Pancreas (tissue), 10 donors: ENCODE data around the gene SECISBP2. TPM values are rescaled to one million over a fixed set of nuclear protein-coding genes. Genes with fewer than 3 reads are reported as not detected.

Source experiments
- ATAC-seq, 4 donors: fragments of 200-7000 bp; cut with Tn5 transposase; one replicate each; pipeline versions ENCODE4 v1.8.0 to v1.9.1; 2020; ENCODE audit warnings: mild to moderate bottlenecking in 4 of 4, moderate library complexity in 4 of 4
- DNase-seq, 6 donors: peaks; one replicate each; pipeline ENCODE4 v3.0.0-alpha.2; 2020
- FAIRE-seq: peaks from 2 replicates; lab custom pipeline; 2012; peaks lifted over from hg19 to GRCh38; lab: Jason Lieb, UNC
- H3K27ac ChIP-seq, 4 donors: fragments of 200-600 bp; sonication (generic); 1 replicate in 3 of 4; 2 replicates in 1 of 4; pipeline versions ENCODE4 v1.5.0 to v1.8.0; 2020
- H3K27me3 ChIP-seq, 4 donors: fragments of 200-600 bp; one replicate each; pipeline ENCODE4 v1.8.0; 2021
- H3K36me3 ChIP-seq, 3 donors: fragments of 200-600 bp; sonication (generic) in 1 of 3; one replicate each; pipeline versions ENCODE4 v1.5.0 to v1.8.0; 2020 to 2021
- H3K4me1 ChIP-seq, 3 donors: fragments of 200-600 bp; one replicate each; pipeline ENCODE4 v1.8.0; 2021
- H3K4me3 ChIP-seq, 4 donors: fragments of 200-600 bp; sonication (generic) in 2 of 4; one replicate each; pipeline versions ENCODE4 v1.5.0 to v1.8.0; 2020 to 2021
- H3K9me3 ChIP-seq, 4 donors: fragments of 200-600 bp; one replicate each; pipeline ENCODE4 v1.8.0; 2021
- WGBS, 2 donors: extraction: QIAGEN DNeasy Blood & Tissue Kit; methylation state at CpG; one replicate each; pipeline ENCODE4 v1.1.7; 2013; 5-methylcytosine and 5-hydroxymethylcytosine counted together
- intact Hi-C, 3 donors: fragments of 100-400 bp; cut with DNase I; formaldehyde crosslinking; loops; one replicate each; pipeline versions ENCODE4 v1.11.1 to v1.14.2; 2022
- polyA plus RNA-seq, 2 donors: library from polyadenylated mRNA; stranded (reverse); fragments of 200-250 nt; gene quantifications; one replicate each; pipeline ENCODE4 v1.2.3, GENCODE V29; 2013
- total RNA-seq, 6 donors: library from RNA; stranded (reverse); fragmentation: NEBNext Ultra II Directional in 4 of 6; extraction: Animal tissue kit (Norgen Biotek cat#: 25700) in 4 of 6; gene quantifications; one replicate each; pipeline versions ENCODE4 v1.2.1 to v1.2.4, GENCODE V29; 2021 to 2023
- TF ChIP-seq, protein P1 (sequence below), 4 donors: fragments of 200-600 bp; sonication (generic) in 3 of 4; IDR thresholded peaks; one replicate each; pipeline versions ENCODE4 v1.5.0 to v1.8.0; 2021; ENCODE audit warnings: antibody characterized with exemption in 4 of 4
- donor health status: healthy with polysubstance abuse.
- donor health status: DM: no; HTN: no; CAD: no; lungs with moderate emphysema.
- donor health status: DM: no; HTN: no; CAD: no.
- donor health status: control.
- donor health status: control.
- donor health status: Bipolar disorder and iron deficiency.
- donor health status: DM: yes; HTN: yes; CAD: no.
- donor health status: DM: no; HTN: no; CAD: no.
- donor health status: DM: no; HTN: no; CAD: no.
- donor health status: DM: yes; HTN: yes; CAD: no.

Gene SECISBP2
- total and polyA plus RNA-seq, 8 donors = 23.4 to 41.1 (median 29.6) TPM

DNA sequence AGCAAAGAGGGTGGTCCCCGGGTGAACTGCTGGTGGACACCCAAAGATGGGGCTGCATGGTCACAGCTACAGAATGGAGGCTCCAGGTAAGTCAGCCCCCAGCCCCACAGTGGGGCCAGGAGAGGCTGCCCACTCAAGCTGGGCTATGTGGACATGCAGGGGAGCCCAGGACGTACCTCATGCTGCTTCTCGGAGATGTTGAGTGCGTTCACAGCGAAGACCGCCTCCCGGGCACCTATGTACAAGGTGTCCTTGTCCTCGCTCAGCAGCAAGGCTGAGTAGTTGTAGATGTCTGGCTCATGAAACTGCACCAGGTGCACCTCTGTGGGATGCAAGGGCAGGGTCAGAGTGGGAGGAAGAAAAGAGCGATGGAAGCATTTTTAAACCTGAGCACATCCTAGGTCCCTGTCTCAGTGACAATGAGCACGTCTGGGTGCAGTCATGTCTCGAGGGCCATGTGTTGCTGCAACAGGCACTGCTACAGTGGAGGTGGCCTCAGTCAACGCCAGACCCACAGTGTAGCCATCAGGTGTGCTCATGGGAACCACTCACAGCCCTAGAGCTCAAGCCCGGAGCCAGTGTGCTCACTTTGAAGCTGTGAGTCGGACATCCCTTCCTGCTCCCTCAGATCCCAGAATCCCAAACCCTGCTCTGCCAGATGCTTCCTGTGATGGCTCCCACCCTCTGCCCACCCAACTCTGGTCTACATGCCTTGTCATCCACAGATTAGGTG, 84.6 kb downstream of the SECISBP2 start:
- Histone ChIP-seq H3K27me3 (no peaks in the 10 kb centered on the region), H3K9me3 (no peaks in the 10 kb centered on the region), H3K27ac (no peak overlapping the region), H3K4me1 (no peaks in the 10 kb centered on the region), H3K4me3 (no peak overlapping the region), H3K36me3 (peaks cover 0 to 12% (median 0%) of the 10 kb centered on the region in 3 donors)
- TF ChIP-seq, protein P1, sequence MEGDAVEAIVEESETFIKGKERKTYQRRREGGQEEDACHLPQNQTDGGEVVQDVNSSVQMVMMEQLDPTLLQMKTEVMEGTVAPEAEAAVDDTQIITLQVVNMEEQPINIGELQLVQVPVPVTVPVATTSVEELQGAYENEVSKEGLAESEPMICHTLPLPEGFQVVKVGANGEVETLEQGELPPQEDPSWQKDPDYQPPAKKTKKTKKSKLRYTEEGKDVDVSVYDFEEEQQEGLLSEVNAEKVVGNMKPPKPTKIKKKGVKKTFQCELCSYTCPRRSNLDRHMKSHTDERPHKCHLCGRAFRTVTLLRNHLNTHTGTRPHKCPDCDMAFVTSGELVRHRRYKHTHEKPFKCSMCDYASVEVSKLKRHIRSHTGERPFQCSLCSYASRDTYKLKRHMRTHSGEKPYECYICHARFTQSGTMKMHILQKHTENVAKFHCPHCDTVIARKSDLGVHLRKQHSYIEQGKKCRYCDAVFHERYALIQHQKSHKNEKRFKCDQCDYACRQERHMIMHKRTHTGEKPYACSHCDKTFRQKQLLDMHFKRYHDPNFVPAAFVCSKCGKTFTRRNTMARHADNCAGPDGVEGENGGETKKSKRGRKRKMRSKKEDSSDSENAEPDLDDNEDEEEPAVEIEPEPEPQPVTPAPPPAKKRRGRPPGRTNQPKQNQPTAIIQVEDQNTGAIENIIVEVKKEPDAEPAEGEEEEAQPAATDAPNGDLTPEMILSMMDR (IDR thresholded peaks at IDR 0.05) = no peak
- DNase-seq = no peak
- no peak for FAIRE-seq
- intact Hi-C loops = loop anchor here in 1 of 3 donors (10.0 kb wide), 1 partner anchor 142 kb away; no protein-coding TSS in a partner anchor
- WGBS, 2 donors = 92 to 95% methylated on average over 14 of the region's 14 CpGs
- no peak for ATAC-seq

DNA sequence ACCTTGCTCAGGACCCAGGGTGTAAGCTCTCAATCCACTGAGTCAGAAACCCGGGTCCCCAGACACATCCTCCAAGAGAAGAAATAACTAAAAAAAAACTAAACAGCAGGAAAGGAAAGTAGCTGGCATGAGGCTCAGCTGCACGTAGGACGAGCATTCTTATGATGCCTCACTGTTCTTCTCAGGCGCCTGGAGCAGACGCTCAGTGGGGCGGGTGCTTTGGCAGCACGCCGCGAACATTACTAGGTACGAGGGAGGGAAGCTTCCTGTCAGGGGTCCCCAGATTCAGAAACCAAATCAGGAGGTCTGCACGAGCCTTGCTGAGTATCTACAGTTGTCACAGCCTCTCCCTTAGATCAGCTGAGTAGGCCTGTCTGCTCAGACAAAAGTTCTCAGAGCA, 85.8 kb downstream of the SECISBP2 start:
- DNase-seq = no peak
- ATAC-seq = no peak

DNA sequence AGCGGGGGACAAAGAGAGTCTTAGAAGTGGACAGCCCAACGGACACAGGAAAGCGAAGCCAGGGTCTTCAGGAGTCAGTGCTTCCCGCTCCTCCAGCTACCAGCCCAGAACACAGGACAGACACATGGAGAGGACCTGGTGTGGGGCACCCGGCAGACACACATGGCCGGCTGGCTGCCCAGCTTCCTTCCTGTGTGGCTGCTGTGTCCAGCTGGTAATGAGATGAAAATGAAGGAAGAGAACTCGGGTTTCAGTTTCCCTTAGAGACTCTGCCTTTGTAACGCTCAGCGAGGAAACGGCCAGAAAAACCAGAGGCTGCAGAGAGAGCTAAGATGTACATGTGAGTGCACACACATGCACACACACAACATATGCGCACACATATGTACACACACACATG, 87.5 kb downstream of the SECISBP2 start:
- no peaks in the 10 kb centered on the region for H3K27me3 ChIP-seq
- peak in 2 of 4 donors; percentile 61 to 77 for ATAC-seq
- TF ChIP-seq, protein P1 (IDR thresholded peaks at IDR 0.05) = no peak
- DNase-seq = peak in 1 of 6 donors; percentile 30
- no peaks in the 10 kb centered on the region for H3K4me1 ChIP-seq
- WGBS, 2 donors = 84 to 88% methylated on average over 11 of the region's 11 CpGs
- intact Hi-C loops = loop anchor here in 1 of 3 donors (10.0 kb wide), 1 partner anchor 139 kb away; no protein-coding TSS in a partner anchor
- no peak overlapping the region for H3K27ac ChIP-seq
- peaks cover 0 to 12% (median 0%) of the 10 kb centered on the region in 3 donors for H3K36me3 ChIP-seq
- H3K4me3 ChIP-seq = no peak overlapping the region
- no peak for FAIRE-seq
- H3K9me3 ChIP-seq = no peaks in the 10 kb centered on the region

More for the DNA sequence above, 85.8 kb downstream of the SECISBP2 start:
- Histone ChIP-seq H3K4me1 (no peaks in the 10 kb centered on the region), H3K36me3 (peaks cover 0 to 12% (median 0%) of the 10 kb centered on the region in 3 donors), H3K27me3 (no peaks in the 10 kb centered on the region), H3K9me3 (no peaks in the 10 kb centered on the region), H3K4me3 (no peak overlapping the region), H3K27ac (no peak overlapping the region)
- intact Hi-C loops = loop anchor here in 1 of 3 donors (10.0 kb wide), 1 partner anchor 141 kb away; no protein-coding TSS in a partner anchor
- TF ChIP-seq, protein P1 (IDR thresholded peaks at IDR 0.05) = no peak
- no peak for FAIRE-seq
- 95 to 97% methylated on average over 11 of the region's 11 CpGs for WGBS, 2 donors

DNA sequence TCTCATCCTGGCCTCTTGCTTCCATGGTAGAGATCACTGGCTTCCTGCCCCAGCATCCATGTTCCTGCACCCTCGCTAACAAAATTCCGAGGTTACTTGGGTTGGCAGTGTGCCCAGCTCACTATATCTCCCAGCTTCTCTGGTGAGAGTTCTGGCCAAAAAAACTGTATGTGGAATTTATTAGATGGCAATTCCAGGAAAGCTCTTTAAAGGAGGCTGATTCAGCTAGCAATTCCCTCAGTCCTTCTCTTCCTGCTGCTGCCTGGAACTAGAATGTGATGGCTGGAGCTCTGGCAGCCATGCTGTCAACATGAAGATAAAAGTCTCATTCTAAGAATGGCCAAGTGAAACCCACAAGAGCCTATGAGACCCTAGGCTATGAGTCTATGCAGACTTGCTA, 88.8 kb downstream of the SECISBP2 start:
- no peak for ATAC-seq
- WGBS, 2 donors = 21 to 36% methylated on average over 2 of the region's 2 CpGs
- Histone ChIP-seq H3K27me3 (no peaks in the 10 kb centered on the region), H3K27ac (no peak overlapping the region), H3K9me3 (no peaks in the 10 kb centered on the region), H3K4me1 (no peaks in the 10 kb centered on the region), H3K4me3 (no peak overlapping the region), H3K36me3 (peaks cover 0 to 9% (median 0%) of the 10 kb centered on the region in 3 donors)
- intact Hi-C loops = loop anchor here in 1 of 3 donors (10.0 kb wide), 1 partner anchor 138 kb away; no protein-coding TSS in a partner anchor
- FAIRE-seq = no peak
- TF ChIP-seq, protein P1 (IDR thresholded peaks at IDR 0.05) = no peak
- DNase-seq = no peak
